Measurements from ENCODE around the gene VANGL1. TPM values are rescaled to one million over a fixed set of nuclear protein-coding genes. Genes with fewer than 3 reads are reported as not detected.

Gene VANGL1
- total RNA-seq, 4 donors from 2014 or later = 4.1 to 7.2 (median 5.9) TPM

- no peak for TF ChIP-seq CTCF (IDR thresholded peaks at IDR 0.05; ENCODE audit: low read depth)
Measured at GRCh38 chr1:115726570-115726969, 84.8 kb downstream of the VANGL1 start.

GRCh38 chr1:115727706-115728249 is 86.0 kb downstream of the VANGL1 start:
- no peak for TF ChIP-seq CTCF (IDR thresholded peaks at IDR 0.05; ENCODE audit: low read depth)

- TF ChIP-seq CTCF (IDR thresholded peaks at IDR 0.05; ENCODE audit: low read depth) = no peak
Measured at GRCh38 chr1:115728341-115728740, 86.6 kb downstream of the VANGL1 start.

GRCh38 chr1:115729756-115730155 is 88.0 kb downstream of the VANGL1 start:
- no peak for TF ChIP-seq CTCF (IDR thresholded peaks at IDR 0.05; ENCODE audit: low read depth)

- no peak for TF ChIP-seq CTCF (IDR thresholded peaks at IDR 0.05; ENCODE audit: low read depth)
Measured at GRCh38 chr1:115732316-115732715, 90.5 kb downstream of the VANGL1 start.

- TF ChIP-seq CTCF (IDR thresholded peaks at IDR 0.05; ENCODE audit: low read depth) = no peak
Measured at GRCh38 chr1:115740811-115741210, 99.0 kb downstream of the VANGL1 start.

- no peak for TF ChIP-seq CTCF (IDR thresholded peaks at IDR 0.05; ENCODE audit: low read depth)
Measured at GRCh38 chr1:115744646-115745275, 103.0 kb downstream of the VANGL1 start.

Measured in subcutaneous adipose tissue (tissue), 4 donors.